GDM1 (cell line): ENCODE data around the gene CEP128.
A peak's percentile ranks its signal among the peaks of the same experiment; 100 is the strongest.
"Not testable (repeated sequence)": the region's sequence is repeated elsewhere in the genome, so short reads cannot be mapped to it uniquely, and the experiment has no call there.

Source experiments
- DNase-seq: peaks from one replicate; lab custom pipeline; 2025; lab: John Stamatoyannopoulos, UW

The CEP128 gene

GRCh38 chr14:80953211-80953610 is 11.7 kb upstream of the CEP128 start:
- not testable (repeated sequence) for DNase-seq

- DNase-seq: no peak
Measured at GRCh38 chr14:80951491-80951890, 10.0 kb upstream of the CEP128 start.

- DNase-seq: no peak
Measured at GRCh38 chr14:80948291-80948690, 6.8 kb upstream of the CEP128 start.

GRCh38 chr14:80946797-80947196 is 5.3 kb upstream of the CEP128 start:
- no peak for DNase-seq

- DNase-seq: no peak
Measured at GRCh38 chr14:80946187-80946586, 4.6 kb upstream of the CEP128 start.

GRCh38 chr14:80944861-80945617 is 3.5 kb upstream of the CEP128 start:
- no peak for DNase-seq

GRCh38 chr14:80942191-80942600 is 658 bp upstream of the CEP128 start:
- DNase-seq: no peak

- DNase-seq: no peak
Measured at GRCh38 chr14:80940146-80940545, 1.4 kb downstream of the CEP128 start.

GRCh38 chr14:80933686-80934085 is 7.9 kb downstream of the CEP128 start:
- no peak for DNase-seq

- no peak for DNase-seq
Measured at GRCh38 chr14:80933282-80933681, 8.3 kb downstream of the CEP128 start.

GRCh38 chr14:80930836-80931389 is 10.6 kb downstream of the CEP128 start:
- peak; percentile 20 for DNase-seq

- no peak for DNase-seq
Measured at GRCh38 chr14:80930095-80930494, 11.4 kb downstream of the CEP128 start.

- no peak for DNase-seq
Measured at GRCh38 chr14:80927083-80927989, 14.2 kb downstream of the CEP128 start.

- DNase-seq: no peak
Measured at GRCh38 chr14:80926397-80927082, 15.0 kb downstream of the CEP128 start.

- DNase-seq: no peak
Measured at GRCh38 chr14:80924365-80925103, 17.0 kb downstream of the CEP128 start.

- no peak for DNase-seq
Measured at GRCh38 chr14:80923368-80923767, 18.2 kb downstream of the CEP128 start.

- DNase-seq: no peak
Measured at GRCh38 chr14:80919622-80920021, 21.9 kb downstream of the CEP128 start.

- DNase-seq: not testable (repeated sequence)
Measured at GRCh38 chr14:80912013-80912412, 29.5 kb downstream of the CEP128 start.

GRCh38 chr14:80906946-80907345 is 34.6 kb downstream of the CEP128 start:
- no peak for DNase-seq

GRCh38 chr14:80906336-80906735 is 35.2 kb downstream of the CEP128 start:
- DNase-seq: no peak

- DNase-seq: no peak
Measured at GRCh38 chr14:80902608-80903007, 38.9 kb downstream of the CEP128 start.
